ENCODE results near the gene KY. TPM values are rescaled to one million over a fixed set of nuclear protein-coding genes. Genes with fewer than 3 reads are reported as not detected.

KY gene
- total RNA-seq, 6 donors from 2014 or later: 0.11 to 2.1 (median 0.38) TPM; not detected in 2

DNA sequence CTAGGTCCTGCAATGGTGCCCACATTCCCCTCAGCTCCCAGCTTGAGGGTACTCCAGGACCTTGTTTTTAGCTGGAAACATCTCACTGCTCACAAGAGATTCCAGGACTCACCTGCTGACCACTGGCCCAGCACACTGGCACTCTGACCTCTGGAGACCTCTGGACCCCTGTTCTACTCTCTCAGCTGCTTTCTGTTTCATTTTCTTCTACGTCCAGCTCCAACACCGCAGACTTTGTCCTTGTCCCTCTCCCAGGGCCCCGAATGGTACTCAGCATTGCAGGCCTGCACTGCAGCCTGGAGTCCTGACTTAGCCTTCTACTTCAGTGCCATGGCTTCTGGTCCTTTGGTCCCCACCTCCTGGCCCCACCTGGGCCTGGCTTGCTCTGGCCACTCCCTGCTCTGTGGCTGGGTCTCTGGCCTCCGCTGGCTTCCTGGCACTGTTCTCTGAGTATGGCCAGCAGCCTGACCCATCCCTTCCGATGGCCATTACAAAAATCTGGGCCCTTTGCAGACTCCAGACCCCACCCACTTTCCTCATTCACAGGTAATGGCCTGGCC, 27.9 kb downstream of the KY start:
- H3K4me3 ChIP-seq: no peak overlapping the region
- H3K4me1 ChIP-seq: no peaks in the 10 kb centered on the region
- no peak for TF ChIP-seq POLR2A (IDR thresholded peaks at IDR 0.05)
- TF ChIP-seq, protein P1, sequence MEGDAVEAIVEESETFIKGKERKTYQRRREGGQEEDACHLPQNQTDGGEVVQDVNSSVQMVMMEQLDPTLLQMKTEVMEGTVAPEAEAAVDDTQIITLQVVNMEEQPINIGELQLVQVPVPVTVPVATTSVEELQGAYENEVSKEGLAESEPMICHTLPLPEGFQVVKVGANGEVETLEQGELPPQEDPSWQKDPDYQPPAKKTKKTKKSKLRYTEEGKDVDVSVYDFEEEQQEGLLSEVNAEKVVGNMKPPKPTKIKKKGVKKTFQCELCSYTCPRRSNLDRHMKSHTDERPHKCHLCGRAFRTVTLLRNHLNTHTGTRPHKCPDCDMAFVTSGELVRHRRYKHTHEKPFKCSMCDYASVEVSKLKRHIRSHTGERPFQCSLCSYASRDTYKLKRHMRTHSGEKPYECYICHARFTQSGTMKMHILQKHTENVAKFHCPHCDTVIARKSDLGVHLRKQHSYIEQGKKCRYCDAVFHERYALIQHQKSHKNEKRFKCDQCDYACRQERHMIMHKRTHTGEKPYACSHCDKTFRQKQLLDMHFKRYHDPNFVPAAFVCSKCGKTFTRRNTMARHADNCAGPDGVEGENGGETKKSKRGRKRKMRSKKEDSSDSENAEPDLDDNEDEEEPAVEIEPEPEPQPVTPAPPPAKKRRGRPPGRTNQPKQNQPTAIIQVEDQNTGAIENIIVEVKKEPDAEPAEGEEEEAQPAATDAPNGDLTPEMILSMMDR (IDR thresholded peaks at IDR 0.05): no peak
- no peak for TF ChIP-seq EP300 (IDR thresholded peaks at IDR 0.05)
- no peaks in the 10 kb centered on the region for H3K9me3 ChIP-seq
- 74 to 97% methylated on average over 5 of the region's 5 CpGs for WGBS, 2 donors
- peak in 1 of 2 donors; percentile 12 for DNase-seq
- no peaks in the 10 kb centered on the region for H3K27me3 ChIP-seq
- no peak for ATAC-seq (ENCODE audit: low FRiP score in 2 of 2)
- no peaks in the 10 kb centered on the region for H3K36me3 ChIP-seq
- no peak overlapping the region for H3K27ac ChIP-seq

- Histone ChIP-seq H3K4me1 (no peaks in the 10 kb centered on the region), H3K27ac (no peak overlapping the region), H3K4me3 (no peak overlapping the region), H3K27me3 (no peaks in the 10 kb centered on the region), H3K36me3 (no peaks in the 10 kb centered on the region), H3K9me3 (no peaks in the 10 kb centered on the region)
- TF ChIP-seq, protein P1 (IDR thresholded peaks at IDR 0.05): no peak
- TF ChIP-seq POLR2AphosphoS5 (IDR thresholded peaks at IDR 0.05): no peak
- no peak for TF ChIP-seq POLR2A (IDR thresholded peaks at IDR 0.05)
- TF ChIP-seq EP300 (IDR thresholded peaks at IDR 0.05): no peak
- DNase-seq (no peak), ATAC-seq (ENCODE audit: low FRiP score in 2 of 2) (no peak)
- 70 to 72% methylated on average over 3 of the region's 3 CpGs for WGBS, 2 donors
Observed at GRCh38 chr3:134621854-134622253, 29.0 kb downstream of the KY start.

DNA sequence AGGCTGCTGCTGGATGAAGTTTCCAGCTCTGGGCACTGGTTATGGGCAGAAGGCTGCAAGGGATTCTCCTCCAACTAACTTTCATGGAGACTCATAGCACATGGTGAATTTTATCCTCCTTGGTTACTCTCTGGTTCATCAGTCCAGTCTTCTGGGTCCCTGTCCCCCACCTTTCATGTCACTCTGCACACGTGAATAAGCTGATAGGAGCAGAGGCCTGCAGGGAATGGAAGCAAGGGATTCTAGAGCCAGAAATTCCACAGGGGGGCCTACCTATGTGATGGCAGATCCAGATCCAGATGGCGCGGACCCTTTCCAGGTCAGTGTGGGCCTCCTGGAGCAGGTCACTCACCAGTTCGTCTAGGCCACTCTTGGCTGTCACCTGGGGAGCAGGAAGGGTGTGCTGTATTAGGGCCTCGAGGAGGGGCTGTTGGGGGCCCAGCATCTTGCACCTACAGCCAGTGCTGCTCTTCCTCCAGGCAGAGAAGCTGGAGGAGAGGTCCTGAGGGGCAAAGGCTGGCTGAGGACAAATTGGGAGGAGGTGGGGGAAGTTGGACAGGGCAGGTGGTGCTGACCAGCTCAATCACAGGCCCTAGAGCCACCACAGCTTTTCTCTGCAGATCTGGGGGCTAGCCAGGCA, 30.2 kb downstream of the KY start:
- Histone ChIP-seq H3K9me3 (no peaks in the 10 kb centered on the region), H3K27ac (no peak overlapping the region), H3K4me1 (no peaks in the 10 kb centered on the region), H3K4me3 (no peak overlapping the region), H3K36me3 (no peaks in the 10 kb centered on the region), H3K27me3 (no peaks in the 10 kb centered on the region)
- ATAC-seq (ENCODE audit: low FRiP score in 2 of 2): no peak
- WGBS, 2 donors: 60 to 86% methylated on average over 3 to 5 of the region's 5 CpGs
- TF ChIP-seq, protein P1 (IDR thresholded peaks at IDR 0.05): no peak
- TF ChIP-seq POLR2AphosphoS5 (IDR thresholded peaks at IDR 0.05): no peak
- no peak for DNase-seq

GRCh38 chr3:134619884-134620445, 30.9 kb downstream of the KY start:
- Histone ChIP-seq H3K4me3 (no peak overlapping the region), H3K36me3 (no peaks in the 10 kb centered on the region), H3K27me3 (no peaks in the 10 kb centered on the region), H3K27ac (no peak overlapping the region), H3K4me1 (no peaks in the 10 kb centered on the region), H3K9me3 (no peaks in the 10 kb centered on the region)
- no peak for ATAC-seq (ENCODE audit: low FRiP score in 2 of 2)
- TF ChIP-seq, protein P1 (IDR thresholded peaks at IDR 0.05): no peak
- no peak for TF ChIP-seq POLR2AphosphoS5 (IDR thresholded peaks at IDR 0.05)
- TF ChIP-seq POLR2A (IDR thresholded peaks at IDR 0.05): no peak
- TF ChIP-seq EP300 (IDR thresholded peaks at IDR 0.05): no peak
- DNase-seq: no peak
- WGBS, 2 donors: 90 to 92% methylated on average over 5 to 8 of the region's 8 CpGs

DNA sequence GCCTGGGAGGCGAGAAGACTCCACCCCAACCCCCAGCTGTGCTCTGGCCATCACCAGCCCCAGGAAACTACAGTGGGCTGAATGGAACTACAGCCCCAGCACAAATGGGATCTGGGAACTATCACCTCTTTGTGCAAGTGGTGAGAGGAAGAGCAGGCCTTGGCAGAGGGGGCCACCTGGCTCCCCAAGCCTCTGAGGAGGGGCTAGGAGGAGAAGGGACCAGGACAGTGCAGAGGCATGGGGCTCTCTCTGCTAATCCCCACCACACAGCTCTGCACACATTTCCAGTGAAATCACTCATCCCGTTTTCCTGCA, 31.6 kb downstream of the KY start:
- DNase-seq (no peak), ATAC-seq (ENCODE audit: low FRiP score in 2 of 2) (peak in 1 of 2 donors; percentile 3)
- 85 to 100% methylated on average over 1 to 2 of the region's 2 CpGs for WGBS, 2 donors
- Histone ChIP-seq H3K9me3 (no peaks in the 10 kb centered on the region), H3K4me3 (no peak overlapping the region), H3K27ac (no peak overlapping the region), H3K4me1 (no peaks in the 10 kb centered on the region), H3K27me3 (no peaks in the 10 kb centered on the region), H3K36me3 (no peaks in the 10 kb centered on the region)
- no peak for TF ChIP-seq EP300 (IDR thresholded peaks at IDR 0.05)
- TF ChIP-seq POLR2A (IDR thresholded peaks at IDR 0.05): no peak
- TF ChIP-seq, protein P1 (IDR thresholded peaks at IDR 0.05): no peak
